OCI-LY7 (cell line): ENCODE data around the gene FBXW11.

Source experiments
- EZH2phosphoT487 ChIP-seq: fragments of 200-600 bp; sonication (generic); IDR thresholded peaks from 2 replicates; pipeline ENCODE4 v1.6.1; 2018; ENCODE audit warnings: low read depth, borderline replicate concordance, mild to moderate bottlenecking, mixed run types, antibody characterized with exemption, low read length, moderate library complexity, mixed read lengths
- TF ChIP-seq, protein P1 (sequence below): fragments of 200-600 bp; sonication (generic); conservative IDR thresholded peaks from 2 replicates; pipeline ENCODE4 v1.5.1; 2014; ENCODE audit warnings: mild to moderate bottlenecking, antibody characterized with exemption, low read length, moderate library complexity, mixed read lengths

DNA sequence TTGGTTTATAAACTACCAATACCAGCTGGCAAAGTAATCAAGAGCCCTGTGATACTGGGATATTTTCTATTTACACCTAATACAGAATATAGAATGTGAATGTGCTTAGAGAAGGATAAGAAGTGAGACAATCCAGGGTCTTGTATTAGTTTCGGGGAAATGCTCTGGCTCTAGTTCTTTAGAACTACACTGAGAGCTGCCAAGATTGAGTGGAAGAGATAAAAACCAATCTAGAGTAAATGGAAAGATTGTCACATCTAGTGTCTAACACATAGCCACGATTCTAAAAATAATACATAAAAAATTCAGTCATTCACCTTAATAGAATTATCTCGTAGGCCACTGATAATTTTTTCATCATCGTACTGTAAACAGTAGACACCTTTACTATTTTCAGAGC is 115.3 kb downstream of the FBXW11 start:
- TF ChIP-seq, protein P1, sequence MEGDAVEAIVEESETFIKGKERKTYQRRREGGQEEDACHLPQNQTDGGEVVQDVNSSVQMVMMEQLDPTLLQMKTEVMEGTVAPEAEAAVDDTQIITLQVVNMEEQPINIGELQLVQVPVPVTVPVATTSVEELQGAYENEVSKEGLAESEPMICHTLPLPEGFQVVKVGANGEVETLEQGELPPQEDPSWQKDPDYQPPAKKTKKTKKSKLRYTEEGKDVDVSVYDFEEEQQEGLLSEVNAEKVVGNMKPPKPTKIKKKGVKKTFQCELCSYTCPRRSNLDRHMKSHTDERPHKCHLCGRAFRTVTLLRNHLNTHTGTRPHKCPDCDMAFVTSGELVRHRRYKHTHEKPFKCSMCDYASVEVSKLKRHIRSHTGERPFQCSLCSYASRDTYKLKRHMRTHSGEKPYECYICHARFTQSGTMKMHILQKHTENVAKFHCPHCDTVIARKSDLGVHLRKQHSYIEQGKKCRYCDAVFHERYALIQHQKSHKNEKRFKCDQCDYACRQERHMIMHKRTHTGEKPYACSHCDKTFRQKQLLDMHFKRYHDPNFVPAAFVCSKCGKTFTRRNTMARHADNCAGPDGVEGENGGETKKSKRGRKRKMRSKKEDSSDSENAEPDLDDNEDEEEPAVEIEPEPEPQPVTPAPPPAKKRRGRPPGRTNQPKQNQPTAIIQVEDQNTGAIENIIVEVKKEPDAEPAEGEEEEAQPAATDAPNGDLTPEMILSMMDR = no peak
- TF ChIP-seq EZH2phosphoT487 = no peak
